ENCODE measurements around the gene LCTL. TPM values are rescaled to one million over a fixed set of nuclear protein-coding genes. Genes with fewer than 3 reads are reported as not detected.

Gene LCTL
- total and polyA plus RNA-seq, 10 of the 15 experiments (the other 5 are each of a cell fraction or from before 2014, with no cell fraction given) = 0.07 to 0.76 (median 0.40) TPM; not detected in 5

GRCh38 chr15:66535056-66535455 is 30.7 kb downstream of the LCTL start:
- 94% methylated on average over 9 of the region's 9 CpGs for WGBS (ENCODE audit: insufficient coverage, insufficient replicate concordance, low lambda C conversion rate, missing lambda C conversion rate)
- peaks cover 0 to 9% of the 10 kb centered on the region in 2 experiments; a peak in 3 of 4 replicates for H3K36me3 ChIP-seq (ENCODE audit: control insufficient read depth in 2 of 2, insufficient read depth in 2 of 2, low read length in 1 of 2)
- CTCF ChIA-PET = interaction anchor here (1.2 kb wide), 1 partner anchor 316 kb away, joined by 4 read pairs; no protein-coding TSS in a partner anchor

More at GRCh38 chr15:66535056-66535455, 30.7 kb downstream of the LCTL start:
- RAD21 ChIA-PET (ENCODE audit: unreplicated experiment) = no interaction called here
- Histone ChIP-seq H3K9me3 (replicated peaks; ENCODE audit: control insufficient read depth, insufficient read depth, low read length) (no peaks in the 10 kb centered on the region), H3K9ac (ENCODE audit: control insufficient read depth, insufficient read depth, low read length) (no peak overlapping the region), H3K27me3 (replicated peaks in 1 of 2; ENCODE audit: control insufficient read depth in 2 of 2, insufficient read depth in 2 of 2, low read length in 1 of 2) (no peaks in the 10 kb centered on the region), H3K4me1 (ENCODE audit: control insufficient read depth, insufficient read depth, low read length) (no peaks in the 10 kb centered on the region), H2AFZ (ENCODE audit: control insufficient read depth, low read depth, low read length) (no peak overlapping the region), H4K20me1 (ENCODE audit: control insufficient read depth, insufficient read depth) (no peaks in the 10 kb centered on the region), H3K27ac (ENCODE audit: control insufficient read depth, insufficient read depth) (no peak overlapping the region), H3K79me2 (ENCODE audit: control insufficient read depth, insufficient read depth, low read length) (no peaks in the 10 kb centered on the region), H3K4me2 (ENCODE audit: control insufficient read depth, insufficient read depth) (no peak overlapping the region), H3K4me3 (no peak overlapping the region)
- in situ Hi-C loops (cut with MboI) (no loop called here), intact Hi-C loops (cut with micrococcal nuclease; ENCODE audit: unreplicated experiment) (no loop called here)
- DNase-seq (ENCODE audit: low read depth, low spot score) = no peak
- TF ChIP-seq LARP7 (IDR thresholded peaks at IDR 0.05) = no peak
- TF ChIP-seq POLR2A (IDR thresholded peaks at IDR 0.05; ENCODE audit: low read depth, low read length) = no peak
- no peak for TF ChIP-seq IRF5 (IDR thresholded peaks at IDR 0.05; ENCODE audit: borderline replicate concordance)
- no peak for TF ChIP-seq CEBPZ (IDR thresholded peaks at IDR 0.05; ENCODE audit: low read depth, low read length)
- no peak for TF ChIP-seq EP300 (IDR thresholded peaks at IDR 0.05; ENCODE audit: borderline replicate concordance in 1 of 2, control insufficient read depth in 1 of 2, low read depth in 2 of 2, low read length in 2 of 2)
- ATAC-seq = no peak
- FAIRE-seq = no peak
- no TSS peak for BruUV-seq (replicated peaks)
- POLR2A ChIA-PET = interaction anchor here (1.3 kb wide), 1 partner anchor 31 kb away, joined by 5 read pairs; the partner anchor contains the start of gene RPL4
- SMC1A ChIA-PET (ENCODE audit: uncharacterized antibody, unreplicated experiment) = interaction anchor here (0.6 kb wide), 1 partner anchor 1278 kb away, joined by 3 read pairs; no protein-coding TSS in a partner anchor

Measured in GM12878 (cell line).